ENCODE results near the gene TYMP.

- TF ChIP-seq, protein P1, sequence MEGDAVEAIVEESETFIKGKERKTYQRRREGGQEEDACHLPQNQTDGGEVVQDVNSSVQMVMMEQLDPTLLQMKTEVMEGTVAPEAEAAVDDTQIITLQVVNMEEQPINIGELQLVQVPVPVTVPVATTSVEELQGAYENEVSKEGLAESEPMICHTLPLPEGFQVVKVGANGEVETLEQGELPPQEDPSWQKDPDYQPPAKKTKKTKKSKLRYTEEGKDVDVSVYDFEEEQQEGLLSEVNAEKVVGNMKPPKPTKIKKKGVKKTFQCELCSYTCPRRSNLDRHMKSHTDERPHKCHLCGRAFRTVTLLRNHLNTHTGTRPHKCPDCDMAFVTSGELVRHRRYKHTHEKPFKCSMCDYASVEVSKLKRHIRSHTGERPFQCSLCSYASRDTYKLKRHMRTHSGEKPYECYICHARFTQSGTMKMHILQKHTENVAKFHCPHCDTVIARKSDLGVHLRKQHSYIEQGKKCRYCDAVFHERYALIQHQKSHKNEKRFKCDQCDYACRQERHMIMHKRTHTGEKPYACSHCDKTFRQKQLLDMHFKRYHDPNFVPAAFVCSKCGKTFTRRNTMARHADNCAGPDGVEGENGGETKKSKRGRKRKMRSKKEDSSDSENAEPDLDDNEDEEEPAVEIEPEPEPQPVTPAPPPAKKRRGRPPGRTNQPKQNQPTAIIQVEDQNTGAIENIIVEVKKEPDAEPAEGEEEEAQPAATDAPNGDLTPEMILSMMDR (IDR thresholded peaks at IDR 0.05): no peak
- TF ChIP-seq POLR2A (IDR thresholded peaks at IDR 0.05): no peak
- no peak for TF ChIP-seq POLR2AphosphoS5 (IDR thresholded peaks at IDR 0.05; ENCODE audit: insufficient read depth in 1 of 2, low read depth in 1 of 2)
Observed at GRCh38 chr22:50522208-50522805, 7.5 kb downstream of the TYMP start.
